ENCODE measurements around the gene P2RX4. TPM values are rescaled to one million over a fixed set of nuclear protein-coding genes. Genes with fewer than 3 reads are reported as not detected.
"Not testable (repeated sequence)": the region's sequence is repeated elsewhere in the genome, so short reads cannot be mapped to it uniquely, and the experiment has no call there.

Gene P2RX4
- total RNA-seq, 1 donor from 2014 or later: 42.0 TPM

- intact Hi-C loops (cut with micrococcal nuclease): no loop called here
Observed at GRCh38 chr12:121264951-121265515, 55.1 kb downstream of the P2RX4 start.

DNA sequence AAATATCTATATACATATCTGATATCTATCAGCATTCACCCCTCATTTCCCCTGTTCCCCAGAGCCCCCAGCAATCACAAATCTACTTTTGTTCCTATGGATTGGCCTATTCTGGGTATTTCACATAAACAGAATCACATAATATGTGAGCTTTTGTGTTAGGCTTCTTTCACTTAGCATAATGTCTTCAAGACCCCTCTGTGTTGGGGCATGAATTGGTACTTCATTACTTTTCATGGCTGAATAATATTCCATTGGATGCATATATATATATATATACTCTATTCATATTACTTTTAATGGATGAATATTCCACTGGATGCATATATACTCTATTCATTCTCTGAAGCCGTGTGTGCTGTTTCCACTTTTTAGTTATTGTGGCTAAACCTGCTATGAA lies 57.9 kb downstream of the P2RX4 start:
- intact Hi-C loops (cut with micrococcal nuclease): no loop called here

DNA sequence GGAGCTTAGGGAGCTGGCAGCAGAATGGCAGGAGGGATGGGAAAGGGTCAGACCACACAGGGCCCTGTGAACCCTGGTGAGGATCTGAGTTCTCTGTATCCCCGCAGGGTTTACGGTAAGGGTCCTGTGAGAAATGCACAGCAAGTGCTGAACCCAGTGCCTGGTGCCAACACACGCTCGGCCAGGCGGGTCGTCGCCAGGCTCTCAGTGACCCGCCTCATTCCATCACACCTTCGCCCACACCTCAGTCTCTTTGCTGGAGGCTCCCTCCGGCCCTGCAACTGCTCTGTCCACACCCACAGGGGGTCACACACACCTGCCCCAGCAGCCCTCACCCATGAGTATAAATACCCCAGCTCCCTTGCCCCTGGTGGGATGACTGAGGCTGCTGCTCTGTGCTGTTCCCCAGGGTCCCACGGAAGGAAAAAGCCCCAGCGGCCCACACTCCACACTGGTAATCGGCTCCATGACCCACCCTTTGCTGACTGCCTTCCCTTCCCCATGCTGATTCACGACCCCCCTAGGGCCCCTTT lies 63.5 kb downstream of the P2RX4 start:
- intact Hi-C loops (cut with micrococcal nuclease): no loop called here

DNA sequence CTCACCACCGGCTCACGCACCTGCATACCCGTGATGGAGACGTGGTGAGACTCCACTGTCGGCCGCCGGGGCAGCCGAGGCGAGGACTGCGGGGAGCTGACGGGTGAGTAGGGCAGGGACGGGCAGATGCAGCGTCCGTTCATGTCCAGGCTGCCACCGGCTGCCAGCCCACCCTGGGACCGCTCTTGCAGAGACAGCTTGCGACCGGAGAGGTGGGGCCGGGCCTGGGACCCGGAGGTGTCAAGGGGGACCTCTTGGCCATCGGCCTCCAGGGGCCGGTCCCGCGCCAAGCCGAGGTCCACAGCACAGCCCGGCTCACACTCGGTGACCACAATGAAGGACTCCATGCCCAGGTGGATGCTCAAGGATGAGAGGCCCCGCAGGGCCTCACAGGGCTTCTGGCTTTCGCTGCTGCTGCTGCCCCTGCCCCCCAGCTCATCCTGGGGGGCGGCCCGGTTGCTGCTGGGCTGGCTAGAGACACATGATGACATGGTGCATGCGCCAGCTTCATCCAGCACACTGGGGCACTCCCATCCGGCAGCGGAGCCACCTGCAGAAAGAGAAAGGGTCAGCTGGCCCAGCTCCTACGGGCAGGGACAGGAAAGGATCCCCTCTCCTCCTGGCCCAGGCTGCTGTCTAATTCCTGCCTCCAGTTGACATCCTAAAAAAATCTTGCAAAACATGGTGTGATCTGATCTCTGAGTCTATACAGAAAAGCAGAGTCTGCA lies 64.3 kb downstream of the P2RX4 start:
- intact Hi-C loops (cut with micrococcal nuclease): no loop called here

- intact Hi-C loops (cut with micrococcal nuclease): no loop called here
Observed at GRCh38 chr12:121277374-121277759, 67.4 kb downstream of the P2RX4 start.

GRCh38 chr12:121278169-121279070 lies 68.5 kb downstream of the P2RX4 start:
- intact Hi-C loops (cut with micrococcal nuclease): no loop called here

DNA sequence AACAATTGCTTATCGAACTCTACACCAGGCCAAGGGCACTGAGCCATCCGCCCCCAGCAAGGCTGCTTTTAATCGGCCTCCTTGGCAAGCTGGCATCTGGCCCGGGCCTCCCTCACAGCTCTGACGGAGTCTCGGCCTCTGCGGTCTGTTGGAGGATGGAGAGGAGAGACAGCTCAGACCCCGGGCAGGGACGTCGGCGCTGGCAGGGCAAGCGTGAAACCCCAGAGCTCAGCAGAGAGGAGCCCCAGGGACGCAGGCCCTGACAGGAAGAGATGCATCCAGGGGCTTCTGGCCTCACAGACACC lies 69.1 kb downstream of the P2RX4 start:
- intact Hi-C loops (cut with micrococcal nuclease): no loop called here

DNA sequence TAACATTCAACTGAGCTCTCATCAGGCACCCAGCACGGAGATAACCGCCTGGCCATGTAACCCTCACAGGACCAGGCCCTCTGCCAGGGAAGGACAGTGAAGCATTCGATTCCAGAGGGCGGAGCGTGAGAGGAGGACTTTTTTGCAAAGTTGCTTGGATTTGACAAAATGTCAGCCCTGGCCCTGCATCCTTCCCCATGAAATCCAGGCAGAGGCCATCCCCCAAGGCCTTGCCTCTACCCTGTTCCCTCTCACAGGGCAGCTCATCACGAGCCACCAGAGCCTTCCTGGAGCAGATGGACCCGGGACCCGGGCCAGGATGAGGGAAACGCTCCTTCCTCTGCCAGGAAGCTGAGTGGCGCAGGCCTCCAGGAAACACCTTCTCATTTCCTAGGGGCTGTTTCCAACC lies 69.6 kb downstream of the P2RX4 start:
- intact Hi-C loops (cut with micrococcal nuclease): no loop called here

GRCh38 chr12:121280531-121280930 lies 70.6 kb downstream of the P2RX4 start:
- intact Hi-C loops (cut with micrococcal nuclease): not testable (repeated sequence)

- intact Hi-C loops (cut with micrococcal nuclease): not testable (repeated sequence)
Observed at GRCh38 chr12:121281116-121281515, 71.2 kb downstream of the P2RX4 start.

DNA sequence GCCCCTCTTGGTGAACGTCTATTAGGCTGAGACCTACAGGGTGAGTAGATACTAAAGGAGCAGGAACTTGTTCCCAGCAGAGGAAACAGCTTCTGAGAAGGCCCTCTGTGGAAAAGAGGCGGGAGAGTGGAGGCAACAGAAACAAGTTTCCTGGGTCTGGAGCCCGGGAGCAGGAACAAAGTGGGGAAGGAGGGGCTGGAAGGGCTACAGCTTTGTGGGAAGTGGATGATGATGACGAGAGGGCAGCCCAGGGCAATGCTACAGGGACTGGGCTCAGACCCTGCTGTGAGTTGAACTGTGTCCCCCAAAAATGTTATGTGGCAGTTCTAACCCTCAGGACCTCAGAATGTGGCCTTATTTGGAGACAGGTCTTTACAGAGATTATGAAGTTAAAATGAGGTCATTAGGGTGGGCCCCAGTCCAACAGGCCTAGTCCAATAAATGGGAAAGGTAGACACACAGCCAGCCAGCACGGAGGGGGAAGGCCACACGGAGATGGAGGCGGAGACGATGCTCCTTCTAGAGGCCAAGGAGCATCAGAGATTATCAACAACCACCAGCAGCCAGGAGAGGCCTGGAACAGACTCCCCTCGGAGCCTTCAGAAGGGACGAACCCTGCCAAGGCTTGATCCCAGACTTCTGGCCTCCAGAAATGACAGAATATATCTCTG lies 72.3 kb downstream of the P2RX4 start:
- intact Hi-C loops (cut with micrococcal nuclease): no loop called here

GRCh38 chr12:121282910-121283309 lies 73.0 kb downstream of the P2RX4 start:
- intact Hi-C loops (cut with micrococcal nuclease): not testable (repeated sequence)

DNA sequence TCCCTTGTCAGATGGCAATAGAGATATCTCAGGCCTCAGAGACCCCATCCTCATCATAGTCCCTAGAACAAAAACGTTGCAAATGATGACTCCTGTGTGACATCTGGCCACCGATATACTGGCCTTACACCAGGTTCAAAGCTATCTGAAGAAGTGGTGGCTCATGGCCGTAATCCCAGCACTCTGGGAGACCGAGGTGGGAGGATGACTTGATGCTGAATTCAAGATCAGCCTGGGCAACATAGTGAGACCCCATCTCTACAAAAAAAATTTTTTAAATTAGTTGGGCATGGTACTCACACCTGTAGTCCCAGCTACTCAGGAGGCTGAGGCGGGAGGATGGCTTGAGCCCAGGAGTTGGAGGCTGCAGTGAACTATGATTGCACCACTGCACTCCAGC lies 73.5 kb downstream of the P2RX4 start:
- intact Hi-C loops (cut with micrococcal nuclease): no loop called here

Other genes with a start within 250 kb of the P2RX4 start
- not detected in 2 replicates for gene HNF1A, start 231.6 kb upstream of the P2RX4 start, total RNA-seq
- gene C12orf43, start 193.6 kb upstream of the P2RX4 start, total RNA-seq: 19.9 and 23.2 TPM in 2 replicates
- 21.2 and 22.7 TPM in 2 replicates for gene OASL, start 170.9 kb upstream of the P2RX4 start, total RNA-seq
- 12.0 and 14.5 TPM in 2 replicates for gene P2RX7, start 77.3 kb upstream of the P2RX4 start, total RNA-seq
- gene CAMKK2, start 86.6 kb downstream of the P2RX4 start, total RNA-seq: 29.1 and 32.1 TPM in 2 replicates
- gene ANAPC5, start 142.3 kb downstream of the P2RX4 start, total RNA-seq: 124 and 127 TPM in 2 replicates
- gene RNF34, start 190.0 kb downstream of the P2RX4 start, total RNA-seq: 104 and 109 TPM in 2 replicates